Aorta (tissue), 5 donors: ENCODE data around the gene TFG. TPM values are rescaled to one million over a fixed set of nuclear protein-coding genes. Genes with fewer than 3 reads are reported as not detected.

Experiments
- ATAC-seq: fragments of 200-7000 bp; cut with Tn5 transposase; one replicate; pipeline ENCODE4 v1.9.1; 2022; ENCODE audit warnings: moderate library complexity; ENCODE audit not compliant: low FRiP score
- DNase-seq, 2 donors: peaks; one replicate each; pipeline ENCODE4 v3.0.0-alpha.2; 2020
- H3K27ac ChIP-seq, 2 donors: one replicate each; pipeline ENCODE4 v1.5.1; 2013; ENCODE audit warnings: low read length in 2 of 2, mild to moderate bottlenecking in 2 of 2, moderate library complexity in 2 of 2, control low read depth in 1 of 2, inconsistent platforms in 1 of 2, low read depth in 1 of 2
- H3K27me3 ChIP-seq, 2 donors: one replicate each; pipeline ENCODE4 v1.6.1; 2013; ENCODE audit warnings: control low read depth in 1 of 2, low read length in 1 of 2, mild to moderate bottlenecking in 1 of 2, moderate library complexity in 1 of 2; ENCODE audit not compliant: insufficient read depth in 2 of 2, control insufficient read depth in 1 of 2
- H3K36me3 ChIP-seq, 2 donors: one replicate each; pipeline ENCODE4 v1.6.1; 2013; ENCODE audit warnings: control low read depth in 1 of 2, low read length in 1 of 2, mild to moderate bottlenecking in 1 of 2; ENCODE audit not compliant: insufficient read depth in 2 of 2, control insufficient read depth in 1 of 2
- H3K4me1 ChIP-seq, 2 donors: one replicate each; pipeline ENCODE4 v1.6.1; 2013; ENCODE audit warnings: low read length in 2 of 2, control low read depth in 1 of 2, mild to moderate bottlenecking in 1 of 2, moderate library complexity in 1 of 2; ENCODE audit not compliant: insufficient read depth in 2 of 2, control insufficient read depth in 1 of 2
- H3K4me3 ChIP-seq, 2 donors: one replicate each; pipeline ENCODE4 v1.5.1; 2013; ENCODE audit warnings: low read length in 2 of 2, control low read depth in 1 of 2, mild to moderate bottlenecking in 1 of 2
- H3K9me3 ChIP-seq: one replicate; pipeline ENCODE4 v1.6.1; 2013; ENCODE audit warnings: mild to moderate bottlenecking, low read length; ENCODE audit not compliant: control insufficient read depth
- WGBS, 2 donors: extraction: QIAGEN DNeasy Blood & Tissue Kit; methylation state at CpG; one replicate each; pipeline ENCODE4 v1.1.7; 2013; 5-methylcytosine and 5-hydroxymethylcytosine counted together
- intact Hi-C, 2 donors: fragments of 100-400 bp; cut with DNase I; formaldehyde crosslinking; loops; one replicate each; pipeline versions ENCODE4 v1.14.2 to v1.15.0; 2022
- polyA plus RNA-seq, 2 donors: library from polyadenylated mRNA; stranded (reverse); fragments of 200-250 nt; gene quantifications; one replicate each; pipeline ENCODE4 v1.2.3, GENCODE V29; 2013
- total RNA-seq, 2 donors: library from RNA; stranded (reverse); fragmentation: NEBNext Ultra II Directional; extraction: Animal tissue kit (Norgen Biotek cat#: 25700); gene quantifications; one replicate each; pipeline ENCODE4 v1.2.1, GENCODE V29; 2021
- donor health status: healthy with polysubstance abuse.
- donor health status: Bipolar disorder and iron deficiency.
- donor health status: DM: no; HTN: no; CAD: no.
- donor health status: DM: no; HTN: no; CAD: no.
- donor health status: DM: yes; HTN: yes; CAD: no.

The TFG gene
- total and polyA plus RNA-seq, 4 donors = 52.3 to 71.9 (median 63.3) TPM

GRCh38 chr3:100715176-100715575, 5.9 kb downstream of the TFG start:
- H3K36me3 ChIP-seq = peaks cover 0 to 2% of the 10 kb centered on the region in 2 donors
- no peaks in the 10 kb centered on the region for H3K9me3 ChIP-seq
- peaks cover 2 to 3% of the 10 kb centered on the region in 2 donors for H3K4me1 ChIP-seq
- peak overlapping the region in 1 of 2 donors; percentile 20 for H3K4me3 ChIP-seq
- no peak overlapping the region for H3K27ac ChIP-seq
- no peak for ATAC-seq
- no peaks in the 10 kb centered on the region for H3K27me3 ChIP-seq
- no peak for DNase-seq
- intact Hi-C loops = no loop called here

- Histone ChIP-seq H3K9me3 (no peaks in the 10 kb centered on the region), H3K36me3 (peaks cover 0 to 4% of the 10 kb centered on the region in 2 donors), H3K4me1 (peaks cover 0 to 2% of the 10 kb centered on the region in 2 donors), H3K27ac (no peak overlapping the region), H3K4me3 (no peak overlapping the region), H3K27me3 (no peaks in the 10 kb centered on the region)
- intact Hi-C loops = no loop called here
- DNase-seq (no peak), ATAC-seq (no peak)
- 76 to 87% methylated on average over 2 of the region's 2 CpGs for WGBS, 2 donors
Observed at GRCh38 chr3:100717063-100717462, 7.8 kb downstream of the TFG start.

GRCh38 chr3:100717637-100718487, 8.6 kb downstream of the TFG start:
- ATAC-seq (no peak), DNase-seq (no peak)
- Histone ChIP-seq H3K27ac (no peak overlapping the region), H3K27me3 (no peaks in the 10 kb centered on the region), H3K4me1 (peaks cover 0 to 2% of the 10 kb centered on the region in 2 donors), H3K4me3 (no peak overlapping the region), H3K9me3 (no peaks in the 10 kb centered on the region), H3K36me3 (peaks cover 0 to 4% of the 10 kb centered on the region in 2 donors)
- WGBS, 2 donors = 87 to 88% methylated on average over 4 of the region's 4 CpGs
- intact Hi-C loops = no loop called here

GRCh38 chr3:100719136-100719535, 9.8 kb downstream of the TFG start:
- peaks cover 0 to 4% of the 10 kb centered on the region in 2 donors for H3K36me3 ChIP-seq
- H3K4me1 ChIP-seq = peaks cover 0 to 2% of the 10 kb centered on the region in 2 donors
- H3K9me3 ChIP-seq = no peaks in the 10 kb centered on the region
- H3K27me3 ChIP-seq = no peaks in the 10 kb centered on the region
- no peak for ATAC-seq
- H3K4me3 ChIP-seq = no peak overlapping the region
- 5 to 9% methylated on average over 1 of the region's 1 CpG for WGBS, 2 donors
- no peak overlapping the region for H3K27ac ChIP-seq
- intact Hi-C loops = no loop called here
- no peak for DNase-seq

GRCh38 chr3:100720426-100720825, 11.1 kb downstream of the TFG start:
- H3K36me3 ChIP-seq = peaks cover 0 to 2% of the 10 kb centered on the region in 2 donors
- intact Hi-C loops = no loop called here
- no peak for ATAC-seq
- DNase-seq = no peak
- H3K4me1 ChIP-seq = peaks cover 0 to 2% of the 10 kb centered on the region in 2 donors
- H3K27ac ChIP-seq = no peak overlapping the region
- H3K27me3 ChIP-seq = no peaks in the 10 kb centered on the region
- H3K9me3 ChIP-seq = no peaks in the 10 kb centered on the region
- WGBS, 2 donors = 63 to 69% methylated on average over 5 of the region's 5 CpGs
- H3K4me3 ChIP-seq = no peak overlapping the region

- 85 to 89% methylated on average over 3 of the region's 3 CpGs for WGBS, 2 donors
- Histone ChIP-seq H3K27ac (no peak overlapping the region), H3K36me3 (peaks cover 0 to 2% of the 10 kb centered on the region in 2 donors), H3K9me3 (no peaks in the 10 kb centered on the region), H3K4me1 (no peaks in the 10 kb centered on the region), H3K27me3 (no peaks in the 10 kb centered on the region), H3K4me3 (no peak overlapping the region)
- intact Hi-C loops = no loop called here
- ATAC-seq (no peak), DNase-seq (no peak)
Observed at GRCh38 chr3:100725935-100726513, 16.7 kb downstream of the TFG start.

GRCh38 chr3:100726706-100727105, 17.4 kb downstream of the TFG start:
- intact Hi-C loops = no loop called here
- Histone ChIP-seq H3K4me1 (no peaks in the 10 kb centered on the region), H3K36me3 (peaks cover 0 to 2% of the 10 kb centered on the region in 2 donors), H3K4me3 (no peak overlapping the region), H3K27ac (no peak overlapping the region), H3K27me3 (no peaks in the 10 kb centered on the region), H3K9me3 (no peaks in the 10 kb centered on the region)
- DNase-seq (no peak), ATAC-seq (no peak)
- 80 to 84% methylated on average over 1 of the region's 1 CpG for WGBS, 2 donors

- intact Hi-C loops = no loop called here
- no peak for DNase-seq
- H3K4me1 ChIP-seq = no peaks in the 10 kb centered on the region
- no peaks in the 10 kb centered on the region for H3K9me3 ChIP-seq
- H3K27me3 ChIP-seq = no peaks in the 10 kb centered on the region
- WGBS, 2 donors = 65 to 68% methylated on average over 3 of the region's 3 CpGs
- peaks cover 0 to 3% of the 10 kb centered on the region in 2 donors for H3K36me3 ChIP-seq
- no peak overlapping the region for H3K4me3 ChIP-seq
- no peak overlapping the region for H3K27ac ChIP-seq
- ATAC-seq = no peak
Observed at GRCh38 chr3:100730524-100730923, 21.2 kb downstream of the TFG start.

- DNase-seq (no peak), ATAC-seq (no peak)
- Histone ChIP-seq H3K27ac (no peak overlapping the region), H3K36me3 (peaks cover 2 to 5% of the 10 kb centered on the region in 2 donors), H3K4me3 (no peak overlapping the region), H3K9me3 (no peaks in the 10 kb centered on the region), H3K27me3 (no peaks in the 10 kb centered on the region), H3K4me1 (no peaks in the 10 kb centered on the region)
- intact Hi-C loops = no loop called here
- 91 to 92% methylated on average over 3 of the region's 3 CpGs for WGBS, 2 donors
Observed at GRCh38 chr3:100732435-100732834, 23.1 kb downstream of the TFG start.
